GM23338 (cell line): ENCODE measurements around the gene APOL4. TPM values are rescaled to one million over a fixed set of nuclear protein-coding genes. Genes with fewer than 3 reads are reported as not detected.
"Not testable (repeated sequence)": the region's sequence is repeated elsewhere in the genome, so short reads cannot be mapped to it uniquely, and the experiment has no call there.

ENCODE experiments used
- ATAC-seq: fragments of 200-7000 bp; cut with Tn5 transposase; 3 replicates; pipeline ENCODE4 v1.9.1; 2020
- DNase-seq: peaks from one replicate; pipeline ENCODE4 v3.0.0-alpha.2; 2015; ENCODE audit warnings: low spot score
- H2AFZ ChIP-seq: fragments of 200-600 bp; sonication (generic); 2 replicates; pipeline ENCODE4 v1.8.0; 2016; ENCODE audit warnings: antibody characterized with exemption, mild to moderate bottlenecking, moderate library complexity
- H3F3A ChIP-seq: fragments of 200-600 bp; sonication (generic); replicated peaks from 2 replicates; pipeline ENCODE4 v1.8.0; 2017; ENCODE audit warnings: antibody characterized with exemption, mixed run types, low read depth
- H3K27ac ChIP-seq: fragments of 200-600 bp; sonication (generic); 2 replicates; pipeline ENCODE4 v1.6.1; 2016; ENCODE audit warnings: low read depth
- H3K27me3 ChIP-seq: fragments of 200-600 bp; sonication (generic); 2 replicates; pipeline ENCODE4 v1.8.0; 2016; ENCODE audit warnings: mild to moderate bottlenecking, mixed run types, moderate library complexity; ENCODE audit not compliant: insufficient read depth
- H3K36me3 ChIP-seq: fragments of 200-600 bp; sonication (generic); 2 replicates; pipeline ENCODE4 v1.8.0; 2016; ENCODE audit warnings: mild to moderate bottlenecking; ENCODE audit not compliant: insufficient read depth
- H3K4me1 ChIP-seq: fragments of 200-600 bp; sonication (generic); 2 replicates; pipeline ENCODE4 v1.8.0; 2016; ENCODE audit warnings: mild to moderate bottlenecking, moderate library complexity; ENCODE audit not compliant: insufficient read depth
- H3K4me2 ChIP-seq: fragments of 200-600 bp; sonication (generic); 2 replicates; pipeline ENCODE4 v1.7.1; 2017; ENCODE audit warnings: mixed run types
- H3K4me3 ChIP-seq: fragments of 200-600 bp; sonication (generic); 2 replicates; pipeline ENCODE4 v1.6.1; 2016; ENCODE audit warnings: mixed run types
- H3K79me2 ChIP-seq: fragments of 200-600 bp; sonication (generic); replicated peaks from 2 replicates; pipeline ENCODE4 v1.8.0; 2017; ENCODE audit warnings: mild to moderate bottlenecking; ENCODE audit not compliant: insufficient read depth
- H3K9me2 ChIP-seq: fragments of 200-600 bp; sonication (generic); 2 replicates; pipeline ENCODE4 v1.8.0; 2017; ENCODE audit not compliant: insufficient read depth
- H4K20me1 ChIP-seq: fragments of 200-600 bp; sonication (generic); replicated peaks from 2 replicates; pipeline ENCODE4 v1.8.0; 2017; ENCODE audit warnings: mild to moderate bottlenecking; ENCODE audit not compliant: insufficient read depth
- H3K27ac Mint-ChIP-seq: 2 replicates; pipeline ENCODE4 v1.8.0; 2020; ENCODE audit warnings: inconsistent platforms, mild to moderate bottlenecking, moderate library complexity, mixed read lengths
- H3K27me3 Mint-ChIP-seq: 3 replicates; pipeline ENCODE4 v1.8.0; 2022; ENCODE audit warnings: low read depth, mild to moderate bottlenecking, moderate library complexity, mixed read lengths, inconsistent platforms; ENCODE audit not compliant: insufficient read depth, poor library complexity
- H3K36me3 Mint-ChIP-seq: 3 replicates; pipeline ENCODE4 v1.8.0; 2021; ENCODE audit warnings: low read depth, mild to moderate bottlenecking, inconsistent platforms, moderate library complexity, mixed read lengths
- H3K4me1 Mint-ChIP-seq: 3 replicates; pipeline ENCODE4 v1.8.0; 2020; ENCODE audit warnings: mild to moderate bottlenecking, inconsistent platforms, mixed read lengths
- H3K4me3 Mint-ChIP-seq: 3 replicates; pipeline ENCODE4 v1.8.0; 2021; ENCODE audit warnings: moderate library complexity, mild to moderate bottlenecking, inconsistent platforms, mixed read lengths
- H3K9me3 Mint-ChIP-seq: 3 replicates; pipeline ENCODE4 v1.8.0; 2020; ENCODE audit warnings: moderate library complexity, mild to moderate bottlenecking, inconsistent platforms, mixed read lengths
- CREB1 ChIP-seq: fragments of 250-450 bp; sonication (Bioruptor Pico); IDR thresholded peaks from 2 replicates; pipeline ENCODE4 v1.5.0; 2020; ENCODE audit warnings: low read depth, mild to moderate bottlenecking, moderate library complexity
- ETS1 ChIP-seq: IDR thresholded peaks from 2 replicates; pipeline ENCODE4 v1.6.1; 2016; ENCODE audit warnings: antibody characterized with exemption
- EZH2 ChIP-seq: fragments of 200-600 bp; sonication (generic); IDR thresholded peaks from one replicate; pipeline ENCODE4 v1.8.0; 2017; ENCODE audit warnings: antibody characterized with exemption, mild to moderate bottlenecking, low read depth; ENCODE audit not compliant: unreplicated experiment
- EZH2phosphoT487 ChIP-seq: fragments of 200-600 bp; sonication (generic); IDR thresholded peaks from one replicate; pipeline ENCODE4 v1.8.1; 2018; ENCODE audit warnings: antibody characterized with exemption; ENCODE audit not compliant: unreplicated experiment
- JUNB ChIP-seq: IDR thresholded peaks from one replicate; pipeline ENCODE4 v1.6.1; 2016; ENCODE audit warnings: antibody characterized with exemption; ENCODE audit not compliant: unreplicated experiment
- NANOG ChIP-seq: IDR thresholded peaks from 2 replicates; pipeline ENCODE4 v1.6.1; 2016; ENCODE audit warnings: antibody characterized with exemption, borderline replicate concordance
- POLR2AphosphoS5 ChIP-seq: IDR thresholded peaks from 2 replicates; pipeline ENCODE4 v1.6.1; 2016; ENCODE audit warnings: antibody characterized with exemption, low read depth
- REST ChIP-seq: IDR thresholded peaks from one replicate; pipeline ENCODE4 v1.6.1; 2018; ENCODE audit warnings: antibody characterized with exemption; ENCODE audit not compliant: unreplicated experiment
- STAT1 ChIP-seq: IDR thresholded peaks from one replicate; pipeline ENCODE4 v1.6.1; 2016; ENCODE audit warnings: antibody characterized with exemption; ENCODE audit not compliant: unreplicated experiment
- ZNF114 ChIP-seq: fragments of 250-450 bp; sonication (Bioruptor Pico); IDR thresholded peaks from 2 replicates; pipeline ENCODE4 v1.5.0; 2020; ENCODE audit warnings: mild to moderate bottlenecking, moderate library complexity
- ZNF331 ChIP-seq: fragments of 250-450 bp; sonication (Bioruptor Pico); IDR thresholded peaks from 2 replicates; pipeline ENCODE4 v1.5.0; 2020; ENCODE audit warnings: low read depth, mild to moderate bottlenecking, moderate library complexity
- polyA plus RNA-seq: library from polyadenylated mRNA; unstranded; fragments of >200 nt; fragmentation: Nextera tagmentation; extraction: Ambion mirVana; gene quantifications from 2 replicates; pipeline ENCODE4 v1.2.1, GENCODE V29; 2016
- total RNA-seq: library from RNA; depleted of rRNA; stranded (reverse); fragments of >200 nt; shearing (Covaris generic); gene quantifications from 2 replicates; pipeline ENCODE4 v1.2.3, GENCODE V29; 2014

The APOL4 gene
- total and polyA plus RNA-seq, 2 experiments from 2014 or later: not detected

GRCh38 chr22:36209488-36209908 lies 7.9 kb upstream of the APOL4 start:
- not testable (repeated sequence) for H3K27ac ChIP-seq, ATAC-seq, H3K36me3 ChIP-seq, H3K4me1 ChIP-seq, H3K36me3 Mint-ChIP-seq, H2AFZ ChIP-seq, H3F3A ChIP-seq, H3K4me2 ChIP-seq, H3K4me3 ChIP-seq, H4K20me1 ChIP-seq, H3K79me2 ChIP-seq, H3K4me3 Mint-ChIP-seq, H3K27ac Mint-ChIP-seq, H3K9me2 ChIP-seq, H3K27me3 Mint-ChIP-seq, H3K27me3 ChIP-seq, DNase-seq, H3K4me1 Mint-ChIP-seq
- H3K9me3 Mint-ChIP-seq: peaks cover 18% of the 10 kb centered on the region

- DNase-seq (no peak), ATAC-seq (no peak)
- no peak overlapping the region for H3K4me3 Mint-ChIP-seq
- no peaks in the 10 kb centered on the region for H3K27me3 ChIP-seq
- no peaks in the 10 kb centered on the region for H3K79me2 ChIP-seq
- H3K27ac Mint-ChIP-seq: no peak overlapping the region
- H3K4me2 ChIP-seq: no peak overlapping the region
- H3K9me3 Mint-ChIP-seq: peaks cover 18% of the 10 kb centered on the region
- H3K36me3 ChIP-seq: no peaks in the 10 kb centered on the region
- H3K4me1 ChIP-seq: no peaks in the 10 kb centered on the region
- H3K27ac ChIP-seq: no peak overlapping the region
- H3F3A ChIP-seq: no peaks in the 10 kb centered on the region
- no peaks in the 10 kb centered on the region for H4K20me1 ChIP-seq
- peaks cover 5% of the 10 kb centered on the region for H3K27me3 Mint-ChIP-seq
- H3K4me1 Mint-ChIP-seq: peaks cover 8% of the 10 kb centered on the region
- TF ChIP-seq NANOG (no peak), POLR2AphosphoS5 (no peak), EZH2 (no peak), ZNF114 (CRISPR knock-in tag) (no peak), EZH2phosphoT487 (no peak), ZNF331 (CRISPR knock-in tag) (no peak), JUNB (no peak)
- H3K4me3 ChIP-seq: no peak overlapping the region
- 0 out of 3 replicates have a peak, but pooled peaks cover 3% of the 10 kb centered on the region for H3K36me3 Mint-ChIP-seq
- H2AFZ ChIP-seq: no peak overlapping the region
- no peaks in the 10 kb centered on the region for H3K9me2 ChIP-seq
Measured at GRCh38 chr22:36208914-36209313, 7.3 kb upstream of the APOL4 start.

GRCh38 chr22:36208162-36208765 lies 6.7 kb upstream of the APOL4 start:
- peaks cover 10% of the 10 kb centered on the region for H3K4me1 Mint-ChIP-seq
- H3K4me3 ChIP-seq: no peak overlapping the region
- ATAC-seq: no peak

More at GRCh38 chr22:36208162-36208765, 6.7 kb upstream of the APOL4 start:
- H3K4me3 Mint-ChIP-seq: no peak overlapping the region
- H3K27ac Mint-ChIP-seq: no peak overlapping the region
- no peak for DNase-seq
- Histone ChIP-seq H3K36me3 (no peaks in the 10 kb centered on the region), H3F3A (no peaks in the 10 kb centered on the region), H3K4me1 (no peaks in the 10 kb centered on the region), H3K4me2 (no peak overlapping the region), H3K27ac (no peak overlapping the region), H2AFZ (no peak overlapping the region), H4K20me1 (no peaks in the 10 kb centered on the region), H3K9me2 (no peaks in the 10 kb centered on the region), H3K27me3 (no peaks in the 10 kb centered on the region), H3K79me2 (no peaks in the 10 kb centered on the region)
- H3K9me3 Mint-ChIP-seq: peaks cover 18% of the 10 kb centered on the region
- 0 out of 3 replicates have a peak, but pooled peaks cover 3% of the 10 kb centered on the region for H3K36me3 Mint-ChIP-seq
- TF ChIP-seq STAT1 (no peak), JUNB (no peak), EZH2phosphoT487 (no peak), CREB1 (CRISPR knock-in tag) (no peak), ETS1 (no peak), ZNF114 (CRISPR knock-in tag) (no peak), ZNF331 (CRISPR knock-in tag) (no peak), REST (no peak)
- peaks cover 5% of the 10 kb centered on the region for H3K27me3 Mint-ChIP-seq
